Neural crest cell (in vitro differentiated cells): ENCODE results near the gene PSME1. TPM values are rescaled to one million over a fixed set of nuclear protein-coding genes. Genes with fewer than 3 reads are reported as not detected.

ENCODE experiments used
- DNase-seq: peaks from one replicate; pipeline ENCODE4 v3.0.0; 2021; ENCODE audit warnings: low read depth, mixed read lengths, low spot score
- H3K27ac Mint-ChIP-seq: one replicate; pipeline ENCODE4 v1.8.0; 2021; ENCODE audit warnings: mild to moderate bottlenecking, mixed read lengths; ENCODE audit not compliant: unreplicated experiment
- H3K27me3 Mint-ChIP-seq: 2 replicates; pipeline ENCODE4 v1.8.0; 2021; ENCODE audit warnings: low read depth, mild to moderate bottlenecking, mixed read lengths
- H3K36me3 Mint-ChIP-seq: 2 replicates; pipeline ENCODE4 v1.8.0; 2021; ENCODE audit warnings: low read depth, mild to moderate bottlenecking, mixed read lengths
- H3K4me1 Mint-ChIP-seq: 2 replicates; pipeline ENCODE4 v1.8.0; 2021; ENCODE audit warnings: mixed read lengths
- H3K4me3 Mint-ChIP-seq: one replicate; pipeline ENCODE4 v1.8.0; 2021; ENCODE audit warnings: mild to moderate bottlenecking, mixed read lengths
- H3K9me3 Mint-ChIP-seq: 2 replicates; pipeline ENCODE4 v1.8.0; 2021; ENCODE audit warnings: mixed read lengths
- total RNA-seq: library from RNA; stranded (reverse); gene quantifications from 2 replicates; pipeline ENCODE4 v1.2.1, GENCODE V29; 2021
- TF ChIP-seq, protein P1 (sequence below): fragments of 200-600 bp; sonication (generic); conservative IDR thresholded peaks from 2 replicates; pipeline ENCODE4 v1.5.0; 2021; ENCODE audit warnings: antibody characterized with exemption, mild to moderate bottlenecking

PSME1 gene
- total RNA-seq, 1 donor from 2014 or later, result 88.5 TPM

DNA sequence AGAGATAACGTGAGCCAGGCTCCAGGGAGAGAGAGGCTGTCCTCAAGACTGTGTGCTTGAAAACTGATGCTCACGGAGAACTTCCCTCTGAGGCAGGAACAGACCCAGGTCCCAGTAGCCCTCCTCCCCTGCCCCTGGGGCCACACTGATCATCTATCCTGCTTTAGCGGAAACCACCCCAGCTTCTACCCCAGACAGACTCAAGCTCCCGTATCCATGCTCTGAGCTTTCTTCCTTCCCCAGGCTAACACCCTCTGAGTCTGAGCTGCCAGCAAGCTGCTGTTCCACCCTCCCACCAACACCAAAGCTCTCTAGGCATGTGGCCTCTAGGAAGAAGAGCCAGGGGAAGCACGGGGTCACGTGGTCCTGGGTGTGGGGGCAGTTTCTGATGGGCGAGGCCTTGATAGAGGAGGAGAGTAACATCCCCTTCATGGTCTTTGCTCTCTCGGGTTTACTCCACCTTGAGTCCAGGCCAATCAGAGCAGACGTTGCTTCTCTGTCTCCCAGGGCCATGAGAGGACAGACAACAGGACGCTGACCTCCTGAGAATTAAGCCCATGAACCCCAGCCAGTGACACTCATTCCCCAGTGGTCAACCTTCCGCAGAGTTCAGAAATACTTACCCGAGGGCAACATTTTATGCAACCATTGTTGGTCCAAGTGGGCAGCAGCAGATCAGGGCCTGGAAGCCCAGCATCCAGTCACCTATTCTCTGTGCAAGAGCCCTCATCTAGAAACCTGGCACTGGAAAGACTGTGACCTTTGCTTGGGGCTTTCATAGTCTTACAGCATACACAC is 40.5 kb upstream of the PSME1 start:
- H3K27me3 Mint-ChIP-seq, result no peaks in the 10 kb centered on the region
- no peak for DNase-seq
- peaks cover 30% of the 10 kb centered on the region for H3K4me1 Mint-ChIP-seq
- H3K27ac Mint-ChIP-seq, result peak overlapping the region; percentile 86
- H3K4me3 Mint-ChIP-seq, result peak overlapping the region; percentile 94
- TF ChIP-seq, protein P1, sequence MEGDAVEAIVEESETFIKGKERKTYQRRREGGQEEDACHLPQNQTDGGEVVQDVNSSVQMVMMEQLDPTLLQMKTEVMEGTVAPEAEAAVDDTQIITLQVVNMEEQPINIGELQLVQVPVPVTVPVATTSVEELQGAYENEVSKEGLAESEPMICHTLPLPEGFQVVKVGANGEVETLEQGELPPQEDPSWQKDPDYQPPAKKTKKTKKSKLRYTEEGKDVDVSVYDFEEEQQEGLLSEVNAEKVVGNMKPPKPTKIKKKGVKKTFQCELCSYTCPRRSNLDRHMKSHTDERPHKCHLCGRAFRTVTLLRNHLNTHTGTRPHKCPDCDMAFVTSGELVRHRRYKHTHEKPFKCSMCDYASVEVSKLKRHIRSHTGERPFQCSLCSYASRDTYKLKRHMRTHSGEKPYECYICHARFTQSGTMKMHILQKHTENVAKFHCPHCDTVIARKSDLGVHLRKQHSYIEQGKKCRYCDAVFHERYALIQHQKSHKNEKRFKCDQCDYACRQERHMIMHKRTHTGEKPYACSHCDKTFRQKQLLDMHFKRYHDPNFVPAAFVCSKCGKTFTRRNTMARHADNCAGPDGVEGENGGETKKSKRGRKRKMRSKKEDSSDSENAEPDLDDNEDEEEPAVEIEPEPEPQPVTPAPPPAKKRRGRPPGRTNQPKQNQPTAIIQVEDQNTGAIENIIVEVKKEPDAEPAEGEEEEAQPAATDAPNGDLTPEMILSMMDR, result no peak
- no peaks in the 10 kb centered on the region for H3K36me3 Mint-ChIP-seq
- no peaks in the 10 kb centered on the region for H3K9me3 Mint-ChIP-seq

DNA sequence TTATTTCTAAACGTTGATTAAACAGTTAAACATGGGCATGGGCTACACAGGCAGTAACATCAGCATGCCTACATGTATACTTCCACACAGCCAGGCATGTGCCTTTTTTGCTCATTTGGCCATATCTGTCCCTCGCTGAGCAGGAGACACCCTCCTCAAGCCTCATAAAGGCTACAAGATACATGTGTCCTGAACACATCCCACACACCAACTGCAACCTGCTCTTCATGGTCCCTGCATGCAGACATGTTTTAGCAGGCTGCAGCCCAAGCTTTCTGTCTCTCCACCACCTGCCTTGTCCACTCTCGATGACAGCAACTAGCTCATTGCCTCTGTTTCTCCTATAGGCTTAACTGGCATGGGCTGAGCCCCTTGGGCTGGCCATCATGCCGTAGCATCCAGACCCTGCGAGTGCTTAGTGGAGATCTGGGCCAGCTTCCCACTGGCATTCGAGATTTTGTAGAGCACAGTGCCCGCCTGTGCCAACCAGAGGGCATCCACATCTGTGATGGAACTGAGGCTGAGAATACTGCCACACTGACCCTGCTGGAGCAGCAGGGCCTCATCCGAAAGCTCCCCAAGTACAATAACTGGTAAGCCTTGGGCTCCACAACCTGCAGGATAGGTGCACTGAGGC is 39.3 kb upstream of the PSME1 start:
- H3K4me3 Mint-ChIP-seq, result peak overlapping the region; percentile 71
- H3K27me3 Mint-ChIP-seq, result no peaks in the 10 kb centered on the region
- no peaks in the 10 kb centered on the region for H3K36me3 Mint-ChIP-seq
- TF ChIP-seq, protein P1, result no peak
- no peaks in the 10 kb centered on the region for H3K9me3 Mint-ChIP-seq
- H3K4me1 Mint-ChIP-seq, result peaks cover 27% of the 10 kb centered on the region
- no peak for DNase-seq
- no peak overlapping the region for H3K27ac Mint-ChIP-seq

DNA sequence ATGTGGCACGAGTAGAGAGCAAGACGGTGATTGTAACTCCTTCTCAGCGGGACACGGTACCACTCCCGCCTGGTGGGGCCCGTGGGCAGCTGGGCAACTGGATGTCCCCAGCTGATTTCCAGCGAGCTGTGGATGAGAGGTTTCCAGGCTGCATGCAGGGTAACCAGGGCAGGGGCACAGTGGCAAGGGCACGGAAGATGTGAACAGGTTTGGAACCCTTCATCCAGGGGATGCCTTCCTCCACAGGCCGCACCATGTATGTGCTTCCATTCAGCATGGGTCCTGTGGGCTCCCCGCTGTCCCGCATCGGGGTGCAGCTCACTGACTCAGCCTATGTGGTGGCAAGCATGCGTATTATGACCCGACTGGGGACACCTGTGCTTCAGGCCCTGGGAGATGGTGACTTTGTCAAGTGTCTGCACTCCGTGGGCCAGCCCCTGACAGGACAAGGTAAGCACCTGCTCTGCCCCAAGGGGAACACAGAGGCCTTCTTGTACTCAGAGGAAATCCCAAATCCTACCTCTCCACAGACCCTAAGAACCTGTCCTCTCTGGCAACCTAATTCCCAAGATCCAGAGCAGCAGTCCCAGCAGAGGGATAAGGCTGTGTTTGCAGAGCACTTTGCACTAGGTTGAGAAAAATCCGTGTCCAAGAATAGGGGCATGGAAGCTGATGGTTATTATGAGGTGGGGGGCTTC is 37.6 kb upstream of the PSME1 start:
- Mint-ChIP-seq H3K27ac (no peak overlapping the region), H3K27me3 (no peaks in the 10 kb centered on the region), H3K4me3 (no peak overlapping the region), H3K9me3 (no peaks in the 10 kb centered on the region), H3K4me1 (peaks cover 19% of the 10 kb centered on the region), H3K36me3 (no peaks in the 10 kb centered on the region)
- no peak for DNase-seq
- TF ChIP-seq, protein P1, result no peak

DNA sequence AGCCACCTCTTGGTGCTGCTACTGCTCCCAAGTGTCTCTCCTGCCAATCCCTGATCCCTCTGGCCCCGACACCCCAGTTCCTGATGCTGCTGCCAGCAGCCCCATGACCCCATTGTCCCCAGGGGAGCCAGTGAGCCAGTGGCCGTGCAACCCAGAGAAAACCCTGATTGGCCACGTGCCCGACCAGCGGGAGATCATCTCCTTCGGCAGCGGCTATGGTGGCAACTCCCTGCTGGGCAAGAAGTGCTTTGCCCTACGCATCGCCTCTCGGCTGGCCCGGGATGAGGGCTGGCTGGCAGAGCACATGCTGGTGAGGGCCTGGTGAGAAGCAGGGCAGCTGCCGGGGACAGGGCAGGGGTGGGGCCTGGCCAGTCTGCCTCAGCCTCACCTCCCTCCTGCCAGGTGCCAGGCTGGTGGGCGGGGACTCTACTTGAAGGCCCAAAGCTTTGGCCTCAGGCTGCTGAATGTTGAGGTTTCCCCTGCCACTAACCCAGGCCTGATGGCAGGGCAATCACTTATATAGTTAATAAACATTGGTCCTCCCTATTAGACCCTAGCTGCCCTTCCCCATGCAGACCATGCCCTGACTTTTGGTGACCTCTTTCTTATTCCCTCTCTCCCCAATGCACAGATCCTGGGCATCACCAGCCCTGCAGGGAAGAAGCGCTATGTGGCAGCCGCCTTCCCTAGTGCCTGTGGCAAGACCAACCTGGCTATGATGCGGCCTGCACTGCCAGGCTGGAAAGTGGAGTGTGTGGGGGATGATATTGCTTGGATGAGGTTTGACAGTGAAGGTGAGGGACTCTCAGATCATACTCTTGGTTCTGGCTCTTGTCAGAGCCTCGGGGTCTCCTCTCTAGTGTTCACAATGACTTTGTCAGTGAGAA is 36.8 kb upstream of the PSME1 start:
- Mint-ChIP-seq H3K27me3 (no peaks in the 10 kb centered on the region), H3K9me3 (no peaks in the 10 kb centered on the region), H3K4me3 (no peak overlapping the region), H3K27ac (no peak overlapping the region), H3K4me1 (peaks cover 15% of the 10 kb centered on the region), H3K36me3 (peaks cover 3% of the 10 kb centered on the region)
- DNase-seq, result no peak
- TF ChIP-seq, protein P1, result no peak
